Activated naive CD8-positive, alpha-beta T cell treated with anti-CD3 and anti-CD28 coated beads, Interleukin-2, amount 10 ng/mL, durations not matched to agents 7 days and 5 days (primary cell): ENCODE data around the gene CLEC17A. TPM values are rescaled to one million over a fixed set of nuclear protein-coding genes. Genes with fewer than 3 reads are reported as not detected.
"Not testable (repeated sequence)": the region's sequence is repeated elsewhere in the genome, so short reads cannot be mapped to it uniquely, and the experiment has no call there.

Source experiments
- ATAC-seq: fragments of 150-1000 bp; cut with Tn5 transposase; one replicate; pipeline ENCODE4 v1.10.0; 2021; ENCODE audit warnings: low read depth, moderate library complexity
- POLR2A ChIA-PET: fragments of 350-600 bp; sonication (Branson Sonifier 250); formaldehyde crosslinking; loops from one replicate; lab custom pipeline; 2021; ENCODE audit warnings: antibody characterized with exemption; lab: Charles Lee
- DNase-seq: peaks from one replicate; pipeline ENCODE4 v3.0.0; 2021
- H3K27ac Mint-ChIP-seq: one replicate; pipeline ENCODE4 v1.8.0; 2022; ENCODE audit warnings: mild to moderate bottlenecking, mixed read lengths
- H3K27me3 Mint-ChIP-seq: one replicate; pipeline ENCODE4 v1.8.0; 2022; ENCODE audit warnings: mild to moderate bottlenecking, moderate library complexity, mixed read lengths
- H3K36me3 Mint-ChIP-seq: one replicate; pipeline ENCODE4 v1.8.0; 2021; ENCODE audit warnings: mild to moderate bottlenecking, mixed read lengths
- H3K4me1 Mint-ChIP-seq: one replicate; pipeline ENCODE4 v1.8.0; 2021; ENCODE audit warnings: mixed read lengths
- H3K4me3 Mint-ChIP-seq: one replicate; pipeline ENCODE4 v1.8.0; 2022; ENCODE audit warnings: mild to moderate bottlenecking, moderate library complexity, mixed read lengths
- H3K9me3 Mint-ChIP-seq: one replicate; pipeline ENCODE4 v1.8.0; 2021; ENCODE audit warnings: mixed read lengths
- total RNA-seq, 2 experiments: library from RNA; stranded (reverse); gene quantifications; one replicate each; pipeline ENCODE4 v1.2.3, GENCODE V29; 2021

Gene CLEC17A
- total RNA-seq, 2 experiments from 2014 or later: 0.17 TPM; not detected in 1

GRCh38 chr19:14577885-14578427 is 4.9 kb upstream of the CLEC17A start:
- no peak overlapping the region for H3K4me3 Mint-ChIP-seq
- POLR2A ChIA-PET: no interaction called here
- ATAC-seq (no peak), DNase-seq (no peak)
- H3K4me1 Mint-ChIP-seq: peaks cover 4% of the 10 kb centered on the region
- no peaks in the 10 kb centered on the region for H3K9me3 Mint-ChIP-seq
- H3K27ac Mint-ChIP-seq: no peak overlapping the region
- H3K36me3 Mint-ChIP-seq: no peaks in the 10 kb centered on the region
- no peaks in the 10 kb centered on the region for H3K27me3 Mint-ChIP-seq

DNA sequence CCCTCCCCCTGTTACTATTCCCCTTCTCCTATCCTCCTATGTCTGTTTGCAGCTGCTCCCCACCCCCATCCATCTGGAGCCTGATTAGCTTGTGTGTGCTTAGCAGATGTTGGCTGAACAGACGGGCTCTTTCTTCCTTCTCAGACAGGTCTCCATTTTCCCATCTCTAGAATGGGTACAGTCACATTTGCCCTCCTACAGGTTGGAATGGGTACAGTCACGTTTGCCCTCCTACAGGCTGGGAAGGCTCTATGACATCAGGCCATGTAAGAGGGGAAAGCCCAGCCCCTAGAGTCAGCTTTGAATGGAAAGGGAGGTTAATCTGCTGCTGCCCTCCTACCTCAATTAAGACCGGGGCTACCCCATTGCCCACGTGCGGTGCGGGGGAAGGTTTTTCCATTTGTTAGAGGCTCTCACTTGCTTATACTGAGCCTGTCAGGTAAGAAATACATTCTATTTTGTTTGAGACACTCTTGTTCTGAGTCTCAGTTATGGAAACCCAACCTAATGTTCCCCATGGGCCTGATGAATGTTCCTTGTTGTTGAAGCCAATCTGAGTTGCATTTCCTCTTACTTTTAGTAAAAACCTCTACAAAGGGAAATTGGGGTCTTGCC is 2.2 kb upstream of the CLEC17A start:
- Mint-ChIP-seq H3K4me3 (no peak overlapping the region), H3K27ac (no peak overlapping the region), H3K9me3 (no peaks in the 10 kb centered on the region), H3K4me1 (no peaks in the 10 kb centered on the region), H3K27me3 (peaks cover 3% of the 10 kb centered on the region), H3K36me3 (no peaks in the 10 kb centered on the region)
- no peak for ATAC-seq
- no peak for DNase-seq
- POLR2A ChIA-PET: no interaction called here

- H3K4me1 Mint-ChIP-seq, H3K9me3 Mint-ChIP-seq, POLR2A ChIA-PET, H3K27ac Mint-ChIP-seq, H3K27me3 Mint-ChIP-seq, ATAC-seq, H3K36me3 Mint-ChIP-seq, H3K4me3 Mint-ChIP-seq, DNase-seq: not testable (repeated sequence)
These were observed 1.5 kb downstream of the CLEC17A start for GRCh38 chr19:14584372-14584771.

DNA sequence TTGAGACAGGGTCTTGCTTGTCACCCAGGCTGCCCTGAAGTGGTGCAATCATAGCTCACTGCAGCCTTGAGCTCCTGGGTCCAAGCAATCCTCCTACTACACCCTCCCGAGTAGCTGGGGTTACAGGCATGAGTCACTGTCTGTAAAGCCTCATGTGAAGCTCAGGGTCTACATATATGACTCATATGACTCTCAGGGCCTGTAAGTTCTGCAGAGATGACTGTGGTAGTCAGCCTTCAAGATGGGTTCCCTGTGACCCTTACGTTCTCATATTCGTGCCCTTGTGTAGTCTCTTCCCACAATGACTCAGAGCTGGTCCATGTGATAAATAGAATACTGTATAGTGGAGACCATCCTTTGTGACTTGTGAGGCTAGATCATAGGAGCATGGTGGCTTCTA is 2.3 kb downstream of the CLEC17A start:
- ATAC-seq: peak; percentile 60
- H3K9me3 Mint-ChIP-seq, H3K4me3 Mint-ChIP-seq, H3K4me1 Mint-ChIP-seq, H3K27me3 Mint-ChIP-seq, POLR2A ChIA-PET, H3K36me3 Mint-ChIP-seq, H3K27ac Mint-ChIP-seq, DNase-seq: not testable (repeated sequence)

- POLR2A ChIA-PET, DNase-seq, H3K9me3 Mint-ChIP-seq, H3K4me1 Mint-ChIP-seq, H3K36me3 Mint-ChIP-seq, H3K27ac Mint-ChIP-seq, H3K4me3 Mint-ChIP-seq, H3K27me3 Mint-ChIP-seq: not testable (repeated sequence)
- ATAC-seq: peak; percentile 47
These were observed 6.5 kb downstream of the CLEC17A start for GRCh38 chr19:14589433-14589832.

GRCh38 chr19:14595558-14595957 is 12.7 kb downstream of the CLEC17A start:
- DNase-seq (no peak), ATAC-seq (no peak)
- POLR2A ChIA-PET: no interaction called here
- Mint-ChIP-seq H3K27me3 (no peaks in the 10 kb centered on the region), H3K36me3 (peaks cover 5% of the 10 kb centered on the region), H3K9me3 (peaks cover 8% of the 10 kb centered on the region), H3K4me3 (no peak overlapping the region), H3K4me1 (no peaks in the 10 kb centered on the region), H3K27ac (no peak overlapping the region)

- ATAC-seq: no peak
- Mint-ChIP-seq H3K36me3 (peaks cover 5% of the 10 kb centered on the region), H3K27me3 (no peaks in the 10 kb centered on the region), H3K27ac (no peak overlapping the region), H3K4me1 (no peaks in the 10 kb centered on the region), H3K9me3 (peaks cover 8% of the 10 kb centered on the region), H3K4me3 (no peak overlapping the region)
- POLR2A ChIA-PET: interaction anchor here (0.7 kb wide), 1 partner anchor 228 kb away, joined by 4 read pairs; no protein-coding TSS in a partner anchor
- no peak for DNase-seq
These were observed 16.8 kb downstream of the CLEC17A start for GRCh38 chr19:14599548-14600147.

- H3K4me1 Mint-ChIP-seq: no peaks in the 10 kb centered on the region
- no peak overlapping the region for H3K4me3 Mint-ChIP-seq
- no peaks in the 10 kb centered on the region for H3K36me3 Mint-ChIP-seq
- POLR2A ChIA-PET: no interaction called here
- ATAC-seq (no peak), DNase-seq (no peak)
- no peak overlapping the region for H3K27ac Mint-ChIP-seq
- H3K9me3 Mint-ChIP-seq: no peaks in the 10 kb centered on the region
- no peaks in the 10 kb centered on the region for H3K27me3 Mint-ChIP-seq
These were observed 21.1 kb downstream of the CLEC17A start for GRCh38 chr19:14603990-14604387.

DNA sequence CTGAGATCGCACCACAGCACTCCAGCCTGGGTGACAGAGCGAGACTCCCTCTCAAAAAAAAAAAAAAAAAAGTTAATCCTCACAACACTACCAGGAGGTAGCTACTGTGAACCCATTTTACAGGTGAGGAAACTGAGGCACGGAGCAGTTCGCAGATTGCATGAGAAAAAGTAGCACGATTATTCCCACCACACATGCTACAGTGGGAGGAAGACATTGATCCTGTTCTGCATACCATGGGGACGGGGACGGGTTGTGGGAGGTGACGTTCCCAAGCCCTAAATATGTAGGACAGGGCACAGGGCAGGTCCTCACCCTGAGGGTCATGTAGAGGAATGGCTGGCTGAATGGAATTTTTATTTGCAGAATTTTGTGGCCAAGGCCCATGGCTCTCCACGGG is 23.7 kb downstream of the CLEC17A start:
- H3K36me3 Mint-ChIP-seq: no peaks in the 10 kb centered on the region
- H3K9me3 Mint-ChIP-seq: no peaks in the 10 kb centered on the region
- POLR2A ChIA-PET: no interaction called here
- DNase-seq (no peak), ATAC-seq (no peak)
- H3K27ac Mint-ChIP-seq: no peak overlapping the region
- no peaks in the 10 kb centered on the region for H3K27me3 Mint-ChIP-seq
- H3K4me1 Mint-ChIP-seq: no peaks in the 10 kb centered on the region
- no peak overlapping the region for H3K4me3 Mint-ChIP-seq

GRCh38 chr19:14611051-14611450 is 28.2 kb downstream of the CLEC17A start:
- ATAC-seq (no peak), DNase-seq (no peak)
- no peaks in the 10 kb centered on the region for H3K36me3 Mint-ChIP-seq
- H3K9me3 Mint-ChIP-seq: no peaks in the 10 kb centered on the region
- no peak overlapping the region for H3K4me3 Mint-ChIP-seq
- H3K4me1 Mint-ChIP-seq: no peaks in the 10 kb centered on the region
- no peak overlapping the region for H3K27ac Mint-ChIP-seq
- POLR2A ChIA-PET: no interaction called here
- H3K27me3 Mint-ChIP-seq: no peaks in the 10 kb centered on the region

GRCh38 chr19:14612242-14612641 is 29.4 kb downstream of the CLEC17A start:
- ATAC-seq, H3K4me1 Mint-ChIP-seq, H3K4me3 Mint-ChIP-seq, H3K27ac Mint-ChIP-seq, H3K27me3 Mint-ChIP-seq, DNase-seq, H3K36me3 Mint-ChIP-seq, H3K9me3 Mint-ChIP-seq, POLR2A ChIA-PET: not testable (repeated sequence)

DNA sequence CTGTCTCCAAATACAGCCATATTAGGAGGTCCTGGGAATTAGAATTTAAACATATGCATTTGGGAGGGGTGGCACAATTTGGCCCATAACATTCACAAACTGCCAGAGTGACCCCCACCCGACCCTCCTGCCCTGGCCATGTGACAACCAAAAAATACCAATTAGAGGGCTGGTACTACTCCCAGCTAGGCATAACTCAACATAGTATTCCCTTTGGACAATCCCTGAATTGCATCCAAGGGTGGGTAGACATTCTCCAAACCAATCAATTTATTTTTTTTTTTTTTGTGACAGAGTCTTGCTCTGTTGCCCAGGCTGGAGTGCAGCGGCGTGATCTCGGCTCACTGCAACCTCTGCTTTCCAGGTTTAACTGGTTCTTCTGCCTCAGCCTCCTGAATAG is 29.8 kb downstream of the CLEC17A start:
- POLR2A ChIA-PET: no interaction called here
- Mint-ChIP-seq H3K27me3 (no peaks in the 10 kb centered on the region), H3K9me3 (no peaks in the 10 kb centered on the region), H3K27ac (no peak overlapping the region), H3K4me3 (no peak overlapping the region), H3K4me1 (no peaks in the 10 kb centered on the region), H3K36me3 (no peaks in the 10 kb centered on the region)
- DNase-seq (no peak), ATAC-seq (no peak)

DNA sequence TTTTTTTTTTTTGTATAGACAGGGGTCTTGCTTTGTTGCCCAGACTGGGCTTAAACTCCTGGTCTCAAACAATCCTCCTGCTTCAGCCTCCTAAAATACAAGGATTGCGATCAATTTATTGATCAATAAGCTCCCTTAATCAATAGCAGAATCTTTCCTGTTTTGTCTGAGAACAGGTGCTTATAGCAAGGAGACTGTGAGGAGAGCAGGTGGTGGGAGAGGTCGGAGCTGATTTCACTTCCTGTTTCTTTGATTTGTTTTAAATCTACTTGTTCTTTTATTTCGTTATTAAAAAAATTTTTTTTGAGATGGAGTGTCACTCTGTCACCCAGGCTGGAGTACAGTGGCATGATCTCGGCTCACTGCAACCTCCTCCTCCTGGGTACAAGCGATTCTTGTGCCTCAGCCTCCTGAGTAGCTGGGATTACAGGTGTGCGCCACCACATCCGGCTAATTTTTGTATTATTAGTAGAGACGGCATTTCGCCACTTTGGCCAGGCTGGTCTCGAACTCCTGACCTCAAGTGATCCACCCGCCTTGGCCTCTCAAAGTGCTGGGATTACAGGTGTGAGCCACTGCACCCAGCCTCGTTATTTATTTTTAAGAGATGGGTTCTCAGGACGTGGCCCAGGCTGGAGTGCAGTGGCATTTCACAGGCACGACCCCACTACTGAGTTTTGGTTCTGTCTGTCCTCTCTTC is 30.7 kb downstream of the CLEC17A start:
- POLR2A ChIA-PET, ATAC-seq, H3K36me3 Mint-ChIP-seq, H3K27ac Mint-ChIP-seq, H3K4me3 Mint-ChIP-seq, H3K27me3 Mint-ChIP-seq, DNase-seq, H3K9me3 Mint-ChIP-seq, H3K4me1 Mint-ChIP-seq: not testable (repeated sequence)

- no peak for DNase-seq
- no peak for ATAC-seq
- POLR2A ChIA-PET: no interaction called here
- Mint-ChIP-seq H3K4me1 (no peaks in the 10 kb centered on the region), H3K27ac (no peak overlapping the region), H3K4me3 (no peak overlapping the region), H3K27me3 (no peaks in the 10 kb centered on the region), H3K9me3 (no peaks in the 10 kb centered on the region), H3K36me3 (no peaks in the 10 kb centered on the region)
These were observed 31.2 kb downstream of the CLEC17A start for GRCh38 chr19:14614099-14614412.
